Heart left ventricle (tissue), 16 donors: ENCODE measurements around the gene CDKN3. TPM values are rescaled to one million over a fixed set of nuclear protein-coding genes. Genes with fewer than 3 reads are reported as not detected.

Source experiments
- ATAC-seq, 4 donors: fragments of 200-7000 bp; cut with Tn5 transposase; one replicate each; pipeline ENCODE4 v1.9.1; 2020 to 2022; ENCODE audit warnings: moderate library complexity in 4 of 4, mild to moderate bottlenecking in 3 of 4, moderate number of reproducible peaks in 1 of 4
- DNase-seq, 5 donors: peaks; one replicate each; pipeline ENCODE4 v3.0.0-alpha.2; 2020
- H3K27ac ChIP-seq, 12 donors: fragments of 200-600 bp; sonication (generic) in 4 of 12; one replicate each; pipeline versions ENCODE4 v1.5.0 to v1.8.0; 2016 to 2022; ENCODE audit warnings: mild to moderate bottlenecking in 2 of 12
- H3K27me3 ChIP-seq, 9 donors: fragments of 200-600 bp; sonication (generic) in 2 of 9; one replicate each; pipeline versions ENCODE4 v1.5.1 to v1.8.0; 2016 to 2022; ENCODE audit warnings: mild to moderate bottlenecking in 3 of 9
- H3K36me3 ChIP-seq, 9 donors: fragments of 200-600 bp; sonication (generic) in 2 of 9; one replicate each; pipeline versions ENCODE4 v1.5.0 to v1.8.0; 2018 to 2022; ENCODE audit warnings: mild to moderate bottlenecking in 2 of 9
- H3K4me1 ChIP-seq, 12 donors: fragments of 200-600 bp; sonication (generic) in 4 of 12; one replicate each; pipeline versions ENCODE4 v1.5.0 to v1.8.0; 2016 to 2022; ENCODE audit warnings: mild to moderate bottlenecking in 3 of 12
- H3K4me3 ChIP-seq, 12 donors: fragments of 200-600 bp; sonication (generic) in 4 of 12; one replicate each; pipeline versions ENCODE4 v1.5.0 to v1.8.0; 2017 to 2022; ENCODE audit warnings: mild to moderate bottlenecking in 9 of 12, moderate library complexity in 4 of 12
- H3K9me3 ChIP-seq, 12 donors: fragments of 200-600 bp; sonication (generic) in 4 of 12; one replicate each; pipeline versions ENCODE4 v1.5.0 to v1.8.0; 2016 to 2022; ENCODE audit warnings: mild to moderate bottlenecking in 1 of 12
- CTCF ChIP-seq, 12 donors: fragments of 200-600 bp; sonication (generic) in 4 of 12; IDR thresholded peaks; one replicate each; pipeline versions ENCODE4 v1.5.0 to v1.8.0; 2018 to 2022; ENCODE audit warnings: antibody characterized with exemption in 12 of 12, mild to moderate bottlenecking in 5 of 12
- POLR2A ChIP-seq, 2 donors: fragments of 450-650 bp; IDR thresholded peaks; one replicate each; pipeline ENCODE4 v1.6.1; 2017; ENCODE audit warnings: antibody characterized with exemption in 2 of 2, mild to moderate bottlenecking in 2 of 2, moderate library complexity in 2 of 2
- WGBS, 4 donors: extraction: QIAGEN DNeasy Blood & Tissue Kit in 2 of 4; methylation state at CpG; one replicate each; pipeline versions ENCODE4 v1.1.5 to v1.1.7; 2013 to 2018; 5-methylcytosine and 5-hydroxymethylcytosine counted together
- intact Hi-C, 10 donors: fragments of 100-400 bp; cut with DNase I; formaldehyde crosslinking; loops; one replicate each; pipeline versions ENCODE4 v1.11.1 to v1.14.2; 2022
- polyA plus RNA-seq, 2 donors: library from polyadenylated mRNA; stranded (reverse); fragments of 200-250 nt; gene quantifications; one replicate each; pipeline ENCODE4 v1.2.3, GENCODE V29; 2013
- total RNA-seq, 9 donors: library from RNA; depleted of rRNA in 2 of 9; stranded (reverse); fragments of >200 nt in 2 of 9; fragmentation: NEBNext Ultra II Directional in 3 of 9; extraction: Animal tissue kit (Norgen Biotek cat#: 25700) in 3 of 9; gene quantifications; one replicate each; pipeline versions ENCODE4 v1.1.0 to v1.2.4, GENCODE V29; 2016 to 2023
- donor health status: ischemic (EF 13 %, LVEDD 7.1; RV severe dilation, severe dysfunction).
- donor health status: healthy with polysubstance abuse.
- donor health status: DM: no; HTN: yes; CAD: no.
- donor health status: DM: no; HTN: no; CAD: no.
- donor health status: ischemic (EF 25% LVEDD 6.9; RV normal size, moderate dysfunction).
- donor health status: ischemic (EF 25% LVEDD 5.7; RV mildly dilated, moderate dysfunction).
- donor health status: healthy.
- donor health status: DM: yes; HTN: yes; CAD: no.
- donor health status: ischemic (EF 35%, LVEDD 5.7; RV mildly dilated, moderate dysfunction).
- donor health status: nonischemic (EF 11% LVEDD 7.7; RV severe dilation, severe dysfunction).
- donor health status: DM: yes; HTN: yes; CAD: no.
- donor health status: PGD.
- donor health status: ischemic (EF 29% LVEDD 5.4; RV normal size, mild dysfunction).
- donor health status: nonischemic (EF 23%, LVEDD 6.1; RV moderate dilation, normal function).

The CDKN3 gene
- total and polyA plus RNA-seq, 11 donors = 1.9 to 25.5 (median 4.4) TPM

GRCh38 chr14:54353694-54354093 is 43.1 kb upstream of the CDKN3 start:
- intact Hi-C loops = no loop called here
- no peak overlapping the region for H3K4me3 ChIP-seq
- no peaks in the 10 kb centered on the region for H3K27me3 ChIP-seq
- no peaks in the 10 kb centered on the region for H3K36me3 ChIP-seq
- ATAC-seq (no peak), DNase-seq (no peak)
- peak overlapping the region in 5 of 12 donors; percentile 4 to 46 (median 30) for H3K27ac ChIP-seq
- H3K4me1 ChIP-seq = peaks cover 0 to 20% (median 10%) of the 10 kb centered on the region in 12 donors
- 91 to 94% (median 93%) methylated on average over 2 of the region's 2 CpGs for WGBS, 4 donors
- TF ChIP-seq POLR2A (IDR thresholded peaks at IDR 0.05) (no peak), CTCF (IDR thresholded peaks at IDR 0.05) (no peak)
- H3K9me3 ChIP-seq = peaks cover 0 to 8% (median 0%) of the 10 kb centered on the region in 12 donors

GRCh38 chr14:54354096-54354495 is 42.7 kb upstream of the CDKN3 start:
- peak overlapping the region in 4 of 12 donors; percentile 30 to 46 (median 32) for H3K27ac ChIP-seq
- intact Hi-C loops = no loop called here
- no peak for TF ChIP-seq POLR2A (IDR thresholded peaks at IDR 0.05)
- TF ChIP-seq CTCF (IDR thresholded peaks at IDR 0.05) = no peak
- peaks cover 0 to 17% (median 8%) of the 10 kb centered on the region in 12 donors for H3K4me1 ChIP-seq
- no peaks in the 10 kb centered on the region for H3K27me3 ChIP-seq
- H3K4me3 ChIP-seq = no peak overlapping the region
- ATAC-seq = no peak
- DNase-seq = no peak
- no peaks in the 10 kb centered on the region for H3K36me3 ChIP-seq
- H3K9me3 ChIP-seq = peaks cover 0 to 8% (median 0%) of the 10 kb centered on the region in 12 donors

- Histone ChIP-seq H3K9me3 (peaks cover 0 to 8% (median 0%) of the 10 kb centered on the region in 12 donors), H3K4me1 (peaks cover 0 to 7% (median under 1%) of the 10 kb centered on the region in 12 donors), H3K36me3 (no peaks in the 10 kb centered on the region), H3K27ac (no peak overlapping the region), H3K4me3 (no peak overlapping the region), H3K27me3 (no peaks in the 10 kb centered on the region)
- no peak for DNase-seq
- ATAC-seq = no peak
- intact Hi-C loops = no loop called here
- TF ChIP-seq CTCF (IDR thresholded peaks at IDR 0.05) (no peak), POLR2A (IDR thresholded peaks at IDR 0.05) (no peak)
These were observed 41.7 kb upstream of the CDKN3 start for GRCh38 chr14:54354968-54355641.

GRCh38 chr14:54355698-54356097 is 41.1 kb upstream of the CDKN3 start:
- H3K36me3 ChIP-seq = no peaks in the 10 kb centered on the region
- H3K27ac ChIP-seq = no peak overlapping the region
- H3K9me3 ChIP-seq = peaks cover 0 to 8% (median 0%) of the 10 kb centered on the region in 12 donors
- H3K27me3 ChIP-seq = no peaks in the 10 kb centered on the region
- H3K4me3 ChIP-seq = no peak overlapping the region
- 48 to 97% (median 64%) methylated on average over 2 of the region's 2 CpGs for WGBS, 4 donors
- intact Hi-C loops = no loop called here
- TF ChIP-seq CTCF (IDR thresholded peaks at IDR 0.05) (no peak), POLR2A (IDR thresholded peaks at IDR 0.05) (no peak)
- ATAC-seq (no peak), DNase-seq (no peak)
- peaks cover 0 to 1% (median 0%) of the 10 kb centered on the region in 12 donors for H3K4me1 ChIP-seq
